ENCODE data around the gene GRK6.

The GRK6 gene

GRCh38 chr5:177487975-177488374 lies 61.5 kb downstream of the GRK6 start:
- DNase-seq (ENCODE audit: low read depth): no peak

GRCh38 chr5:177489119-177489716 lies 62.7 kb downstream of the GRK6 start:
- DNase-seq (ENCODE audit: low read depth): no peak

- DNase-seq (ENCODE audit: low read depth): no peak
Observed at GRCh38 chr5:177490311-177490991, 64.0 kb downstream of the GRK6 start.

- DNase-seq (ENCODE audit: low read depth): no peak
Observed at GRCh38 chr5:177490992-177491391, 64.5 kb downstream of the GRK6 start.

- DNase-seq (ENCODE audit: low read depth): peak; percentile 52
Observed at GRCh38 chr5:177491429-177491945, 65.0 kb downstream of the GRK6 start.

GRCh38 chr5:177491983-177492746 lies 65.7 kb downstream of the GRK6 start:
- DNase-seq (ENCODE audit: low read depth): no peak
